Measurements from ENCODE around the gene MRPL53.

DNA sequence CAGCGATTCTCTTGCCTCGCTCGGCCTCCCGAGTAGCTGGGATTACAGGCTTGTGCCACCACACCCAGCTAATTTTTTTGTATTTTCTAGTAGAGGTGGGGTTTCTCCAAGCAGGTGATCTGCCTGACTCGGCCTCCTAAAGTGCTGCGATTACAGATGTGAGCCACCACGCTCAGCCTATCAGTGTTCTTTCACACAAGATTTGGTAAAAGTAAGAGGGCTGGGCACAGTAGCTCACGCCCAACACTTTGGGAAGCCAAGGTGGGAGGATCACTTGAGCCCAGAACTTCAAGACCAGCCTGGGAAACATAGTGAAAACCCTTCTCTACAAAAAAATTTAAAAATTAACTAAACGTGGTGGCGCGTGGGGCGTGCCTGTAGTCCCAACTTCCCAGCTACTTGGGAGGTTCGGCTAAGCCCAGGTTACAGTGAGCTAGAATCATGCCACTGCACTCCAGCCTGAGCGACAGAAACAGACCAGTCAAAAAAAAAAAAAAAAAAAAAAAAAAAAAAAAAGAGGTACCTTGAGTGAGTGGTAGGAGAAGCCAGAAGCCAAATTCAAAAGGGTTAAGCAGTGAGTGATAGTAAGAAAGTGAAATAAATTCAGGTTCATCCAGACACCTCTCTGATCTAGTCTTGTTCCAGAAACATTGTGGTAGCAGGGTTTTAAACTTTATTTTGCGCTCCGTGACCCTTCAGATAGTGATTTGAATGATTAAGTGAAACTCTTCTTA, 981 bp downstream of the MRPL53 start:
- TF ChIP-seq, protein P1, sequence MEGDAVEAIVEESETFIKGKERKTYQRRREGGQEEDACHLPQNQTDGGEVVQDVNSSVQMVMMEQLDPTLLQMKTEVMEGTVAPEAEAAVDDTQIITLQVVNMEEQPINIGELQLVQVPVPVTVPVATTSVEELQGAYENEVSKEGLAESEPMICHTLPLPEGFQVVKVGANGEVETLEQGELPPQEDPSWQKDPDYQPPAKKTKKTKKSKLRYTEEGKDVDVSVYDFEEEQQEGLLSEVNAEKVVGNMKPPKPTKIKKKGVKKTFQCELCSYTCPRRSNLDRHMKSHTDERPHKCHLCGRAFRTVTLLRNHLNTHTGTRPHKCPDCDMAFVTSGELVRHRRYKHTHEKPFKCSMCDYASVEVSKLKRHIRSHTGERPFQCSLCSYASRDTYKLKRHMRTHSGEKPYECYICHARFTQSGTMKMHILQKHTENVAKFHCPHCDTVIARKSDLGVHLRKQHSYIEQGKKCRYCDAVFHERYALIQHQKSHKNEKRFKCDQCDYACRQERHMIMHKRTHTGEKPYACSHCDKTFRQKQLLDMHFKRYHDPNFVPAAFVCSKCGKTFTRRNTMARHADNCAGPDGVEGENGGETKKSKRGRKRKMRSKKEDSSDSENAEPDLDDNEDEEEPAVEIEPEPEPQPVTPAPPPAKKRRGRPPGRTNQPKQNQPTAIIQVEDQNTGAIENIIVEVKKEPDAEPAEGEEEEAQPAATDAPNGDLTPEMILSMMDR (IDR thresholded peaks at IDR 0.05 in 8 of 11, conservative IDR thresholded peaks at IDR 0.05 in 3 of 11): no peak
- no peak for TF ChIP-seq POLR2AphosphoS5 (IDR thresholded peaks at IDR 0.05)

Measured in spleen (tissue), 7 donors.